NB4 (cell line): ENCODE data around the gene STK38.

Experiments used
- DNase-seq: peaks from one replicate; pipeline ENCODE4 v3.0.0; 2010; ENCODE audit warnings: low read depth
- H3K4me3 ChIP-seq: one replicate; pipeline ENCODE4 v1.5.1; 2011; ENCODE audit warnings: mild to moderate bottlenecking, low read depth, low read length, moderate library complexity
- CTCF ChIP-seq: IDR thresholded peaks from one replicate; pipeline ENCODE4 v1.5.1; 2012; ENCODE audit warnings: low read depth, low read length
- MAX ChIP-seq: IDR thresholded peaks from 2 replicates; pipeline ENCODE4 v1.6.1; 2011; ENCODE audit warnings: low read depth, low read length
- MYC ChIP-seq: IDR thresholded peaks from 2 replicates; pipeline ENCODE4 v1.6.1; 2011; ENCODE audit warnings: low read depth, low read length
- POLR2A ChIP-seq: IDR thresholded peaks from 2 replicates; pipeline ENCODE4 v1.6.1; 2011; ENCODE audit warnings: mild to moderate bottlenecking; ENCODE audit not compliant: insufficient read length; ENCODE audit errors: extremely low read depth

STK38 gene

GRCh38 chr6:36566418-36566905, 19.2 kb upstream of the STK38 start:
- TF ChIP-seq MYC, result no peak
- no peak for TF ChIP-seq CTCF
- no peak for TF ChIP-seq POLR2A

GRCh38 chr6:36563928-36564284, 16.6 kb upstream of the STK38 start:
- TF ChIP-seq CTCF, result no peak
- TF ChIP-seq MAX, result no peak
- TF ChIP-seq POLR2A, result no peak
- TF ChIP-seq MYC, result no peak
- no peak overlapping the region for H3K4me3 ChIP-seq
- DNase-seq, result no peak

More at GRCh38 chr6:36566418-36566905, 19.2 kb upstream of the STK38 start:
- no peak overlapping the region for H3K4me3 ChIP-seq
- DNase-seq, result peak; percentile 38

GRCh38 chr6:36563237-36563927, 16.1 kb upstream of the STK38 start:
- DNase-seq, result peak; percentile 72
- TF ChIP-seq MYC, result no peak
- no peak for TF ChIP-seq MAX
- no peak for TF ChIP-seq CTCF
- TF ChIP-seq POLR2A, result no peak
- H3K4me3 ChIP-seq, result no peak overlapping the region

GRCh38 chr6:36560822-36561221, 13.5 kb upstream of the STK38 start:
- DNase-seq, result no peak
- TF ChIP-seq CTCF, result no peak
- TF ChIP-seq MAX, result no peak
- TF ChIP-seq POLR2A, result no peak
- TF ChIP-seq MYC, result no peak
- H3K4me3 ChIP-seq, result no peak overlapping the region

- DNase-seq, result no peak
- H3K4me3 ChIP-seq, result no peak overlapping the region
- TF ChIP-seq MYC (no peak), MAX (no peak), POLR2A (no peak), CTCF (no peak)
Measured at GRCh38 chr6:36559011-36559793, 11.9 kb upstream of the STK38 start.

- no peak overlapping the region for H3K4me3 ChIP-seq
- DNase-seq, result peak; percentile 51
- TF ChIP-seq CTCF (no peak), MAX (no peak), POLR2A (no peak), MYC (no peak)
Measured at GRCh38 chr6:36556281-36556680, 9.0 kb upstream of the STK38 start.
